Fibroblast of skin of scalp (primary cell): Measurements from ENCODE around the gene ATF3. TPM values are rescaled to one million over a fixed set of nuclear protein-coding genes. Genes with fewer than 3 reads are reported as not detected.
A peak's percentile ranks its signal among the peaks of the same experiment; 100 is the strongest.

Experiments
- DNase-seq: peaks from one replicate; pipeline ENCODE4 v3.0.0-alpha.2; 2013
- polyA plus RNA-seq, 2 experiments: library from polyadenylated mRNA; unstranded; fragments of 120-200 nt; gene quantifications; one replicate each; pipeline ENCODE4 v1.2.1, GENCODE V29; 2013; ENCODE audit not compliant: insufficient read length in 2 of 2

ATF3 gene
- polyA plus RNA-seq (2013, experiment 1 of 2; ENCODE audit: insufficient read length), result 29.6 TPM
- polyA plus RNA-seq (2013, experiment 2 of 2; ENCODE audit: insufficient read length), result 33.0 TPM

GRCh38 chr1:212608392-212608958 lies at the start of gene ATF3:
Gene ATF3, plus strand, starts transcription at chr1:212608761. Its CDS starts 6,261 bp downstream, at chr1:212615022.
- peak; percentile 100 for DNase-seq

- no peak for DNase-seq
Measured at GRCh38 chr1:212559929-212560328, 48.6 kb upstream of the ATF3 start.

GRCh38 chr1:212560933-212561460 lies 47.6 kb upstream of the ATF3 start:
- DNase-seq, result no peak

GRCh38 chr1:212561501-212561931 lies 47.0 kb upstream of the ATF3 start:
- DNase-seq, result peak; percentile 72

GRCh38 chr1:212562771-212563170 lies 45.8 kb upstream of the ATF3 start:
- DNase-seq, result no peak

- DNase-seq, result no peak
Measured at GRCh38 chr1:212565079-212565478, 43.5 kb upstream of the ATF3 start.

GRCh38 chr1:212565571-212566305 lies 42.8 kb upstream of the ATF3 start:
- no peak for DNase-seq

GRCh38 chr1:212566522-212567479 lies 41.8 kb upstream of the ATF3 start:
- peak; percentile 65 for DNase-seq

- no peak for DNase-seq
Measured at GRCh38 chr1:212567638-212568037, 40.9 kb upstream of the ATF3 start.

- no peak for DNase-seq
Measured at GRCh38 chr1:212568978-212569537, 39.5 kb upstream of the ATF3 start.

- DNase-seq, result no peak
Measured at GRCh38 chr1:212574732-212575131, 33.8 kb upstream of the ATF3 start.

GRCh38 chr1:212575333-212575732 lies 33.2 kb upstream of the ATF3 start:
- no peak for DNase-seq

- DNase-seq, result no peak
Measured at GRCh38 chr1:212578041-212578440, 30.5 kb upstream of the ATF3 start.

- no peak for DNase-seq
Measured at GRCh38 chr1:212581034-212581433, 27.5 kb upstream of the ATF3 start.

- no peak for DNase-seq
Measured at GRCh38 chr1:212582291-212582690, 26.3 kb upstream of the ATF3 start.

GRCh38 chr1:212582808-212583615 lies 25.5 kb upstream of the ATF3 start:
- DNase-seq, result no peak

- no peak for DNase-seq
Measured at GRCh38 chr1:212583643-212584042, 24.9 kb upstream of the ATF3 start.

GRCh38 chr1:212584092-212584886 lies 24.3 kb upstream of the ATF3 start:
- DNase-seq, result no peak

- no peak for DNase-seq
Measured at GRCh38 chr1:212585210-212585609, 23.4 kb upstream of the ATF3 start.

- DNase-seq, result peak; percentile 26
Measured at GRCh38 chr1:212586206-212587015, 22.1 kb upstream of the ATF3 start.
